GM12864 (cell line): Measurements from ENCODE around the gene HPGD.
A peak's percentile ranks its signal among the peaks of the same experiment; 100 is the strongest.

Experiments used
- DNase-seq: peaks from one replicate; pipeline ENCODE4 v3.0.0-alpha.2; 2011; ENCODE audit warnings: low read depth
- H3K4me3 ChIP-seq: 2 replicates; pipeline ENCODE4 v1.5.1; 2011; ENCODE audit warnings: mild to moderate bottlenecking, low read depth, low read length, control low read depth
- CTCF ChIP-seq: IDR thresholded peaks from 2 replicates; pipeline ENCODE4 v1.5.1; 2011; ENCODE audit warnings: low read depth, mild to moderate bottlenecking, moderate library complexity, low read length, control low read depth, inconsistent platforms; ENCODE audit errors: missing control alignments

HPGD gene

GRCh38 chr4:174531486-174531885 lies 9.2 kb upstream of the HPGD start:
- no peak for DNase-seq
- H3K4me3 ChIP-seq, result no peak overlapping the region
- no peak for TF ChIP-seq CTCF

GRCh38 chr4:174528226-174528625 lies 5.9 kb upstream of the HPGD start:
- no peak for TF ChIP-seq CTCF
- no peak for DNase-seq
- H3K4me3 ChIP-seq, result no peak overlapping the region

GRCh38 chr4:174526731-174527130 lies 4.4 kb upstream of the HPGD start:
- H3K4me3 ChIP-seq, result no peak overlapping the region
- no peak for DNase-seq
- no peak for TF ChIP-seq CTCF

- H3K4me3 ChIP-seq, result no peak overlapping the region
- no peak for DNase-seq
- no peak for TF ChIP-seq CTCF
Measured at GRCh38 chr4:174524242-174524641, 2.0 kb upstream of the HPGD start.

- DNase-seq, result no peak
- TF ChIP-seq CTCF, result no peak
- H3K4me3 ChIP-seq, result no peak overlapping the region
Measured at GRCh38 chr4:174523025-174523693, 871 bp upstream of the HPGD start.

GRCh38 chr4:174521800-174522182 lies 497 bp downstream of the HPGD start:
- TF ChIP-seq CTCF, result no peak
- H3K4me3 ChIP-seq, result peak overlapping the region; percentile 0
- no peak for DNase-seq

- no peak overlapping the region for H3K4me3 ChIP-seq
- no peak for TF ChIP-seq CTCF
- no peak for DNase-seq
Measured at GRCh38 chr4:174520660-174521059, 1.6 kb downstream of the HPGD start.
